Panc1 (cell line): ENCODE data around the gene LRSAM1.

Source experiments
- CTCF ChIP-seq: fragments of 450-650 bp; IDR thresholded peaks from 2 replicates; pipeline ENCODE4 v1.5.1; 2017; ENCODE audit warnings: mild to moderate bottlenecking
- POLR2AphosphoS5 ChIP-seq: IDR thresholded peaks from 2 replicates; pipeline ENCODE4 v1.6.1; 2012; ENCODE audit warnings: mild to moderate bottlenecking, low read depth, low read length, moderate library complexity
- REST ChIP-seq, 2 experiments: IDR thresholded peaks; 2 replicates each; pipeline ENCODE4 v1.6.1; 2011 to 2012; ENCODE audit warnings: low read depth in 2 of 2, control low read depth in 1 of 2, low read length in 1 of 2, mild to moderate bottlenecking in 1 of 2, moderate library complexity in 1 of 2; ENCODE audit not compliant: insufficient read depth in 1 of 2
- SIN3A ChIP-seq: IDR thresholded peaks from 2 replicates; pipeline ENCODE4 v1.6.1; 2012; ENCODE audit warnings: low read depth, mild to moderate bottlenecking, low read length, moderate library complexity, borderline replicate concordance; ENCODE audit not compliant: insufficient read depth
- TCF7L2 ChIP-seq: IDR thresholded peaks from 2 replicates; pipeline ENCODE4 v1.6.1; 2011; ENCODE audit warnings: mild to moderate bottlenecking, low read depth, low read length, inconsistent platforms

GRCh38 chr9:127485995-127486394 lies 34.7 kb downstream of the LRSAM1 start:
- TF ChIP-seq CTCF (no peak), REST (IDR thresholded peaks at IDR 0.05; ENCODE audit: insufficient read depth in 1 of 2, low read depth in 2 of 2, low read length in 1 of 2) (no peak), SIN3A (no peak), POLR2AphosphoS5 (no peak), TCF7L2 (no peak)
